ENCODE results near the gene UCMA. TPM values are rescaled to one million over a fixed set of nuclear protein-coding genes. Genes with fewer than 3 reads are reported as not detected.

UCMA gene
- polyA plus RNA-seq, 1 donor: not detected

GRCh38 chr10:13187135-13187534 lies 47.0 kb downstream of the UCMA start:
- DNase-seq: no peak

GRCh38 chr10:13184730-13185514 lies 49.3 kb downstream of the UCMA start:
- DNase-seq: no peak

DNA sequence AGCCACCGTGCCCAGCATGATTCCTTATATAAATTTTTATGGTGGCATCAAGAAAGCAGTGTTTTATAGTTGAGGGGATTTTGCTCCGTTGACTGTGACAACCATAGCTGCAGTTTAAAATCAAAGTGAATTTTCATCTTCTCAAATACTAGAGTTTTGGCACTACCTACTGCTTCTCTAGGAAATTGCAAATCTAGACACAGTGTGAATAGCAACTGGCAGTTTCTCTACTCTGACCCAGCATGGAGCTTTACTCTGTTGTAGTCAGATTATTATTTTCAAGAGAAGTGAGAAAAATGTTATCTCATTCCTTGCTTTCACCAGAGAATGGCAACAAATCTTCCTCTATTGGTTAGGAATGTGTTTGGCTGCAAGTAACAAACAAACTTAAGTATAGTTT lies 49.9 kb downstream of the UCMA start:
- DNase-seq: no peak

- no peak for DNase-seq
These were observed 50.5 kb downstream of the UCMA start for GRCh38 chr10:13183625-13184024.

DNA sequence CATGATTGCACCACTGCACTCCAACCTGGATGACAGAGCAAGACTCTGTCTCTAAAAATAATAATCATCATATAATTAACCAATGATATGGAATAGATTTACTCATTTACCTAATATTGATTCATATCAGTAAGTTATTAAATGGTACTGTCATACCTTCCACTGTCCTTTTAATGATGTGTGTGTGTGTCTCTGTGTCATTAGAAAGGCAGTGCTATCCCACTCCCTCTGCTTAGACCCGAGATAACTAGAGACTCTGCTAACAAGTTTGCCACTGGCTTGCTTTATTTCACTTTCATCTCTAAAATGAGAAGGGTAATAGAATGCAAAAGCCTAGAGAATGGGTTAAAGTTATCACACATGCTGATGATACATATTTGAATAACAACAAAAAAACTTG lies 51.8 kb downstream of the UCMA start:
- DNase-seq: no peak

DNA sequence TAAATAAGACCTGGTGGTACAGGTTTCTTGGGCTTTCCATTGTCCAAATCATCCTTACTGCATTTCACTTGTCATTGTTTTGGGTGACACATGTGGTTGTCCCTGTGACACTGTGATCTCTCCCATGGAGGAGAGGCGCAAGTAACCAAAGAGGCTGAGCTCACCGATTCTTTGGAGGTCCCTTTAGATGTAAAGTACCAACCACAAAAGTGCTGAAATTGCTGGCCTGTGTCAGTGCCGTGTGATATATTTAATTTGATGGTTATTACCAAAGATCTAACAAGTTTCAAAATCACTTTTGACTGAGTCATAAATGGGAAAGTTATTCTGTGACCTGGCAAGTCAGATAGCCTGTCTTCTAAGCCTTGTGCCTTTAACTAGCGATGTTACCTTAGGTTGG lies 53.4 kb downstream of the UCMA start:
- no peak for DNase-seq

- no peak for DNase-seq
These were observed 60.6 kb downstream of the UCMA start for GRCh38 chr10:13173616-13174015.

Other genes with a start within 250 kb of the UCMA start
- 14.2 TPM for gene CCDC3, start 232.7 kb downstream of the UCMA start, polyA plus RNA-seq (ENCODE audit: insufficient read length)
- gene OPTN, start 134.2 kb downstream of the UCMA start, polyA plus RNA-seq (ENCODE audit: insufficient read length): 36.3 TPM
- gene MCM10, start 72.8 kb downstream of the UCMA start, polyA plus RNA-seq (ENCODE audit: insufficient read length): 17.1 TPM
- 26.4 TPM for gene PHYH, start 65.7 kb upstream of the UCMA start, polyA plus RNA-seq (ENCODE audit: insufficient read length)
- gene SEPHS1, start 113.9 kb upstream of the UCMA start, polyA plus RNA-seq (ENCODE audit: insufficient read length): 129 TPM

All from left kidney (tissue), 2 donors.